HepG2 (cell line): ENCODE measurements around the gene TYMP. TPM values are rescaled to one million over a fixed set of nuclear protein-coding genes. Genes with fewer than 3 reads are reported as not detected.
A peak's percentile ranks its signal among the peaks of the same experiment; 100 is the strongest.

ENCODE experiments used
- ARNT2 ChIP-seq: sonication (generic); formaldehyde crosslinking; IDR thresholded peaks from 2 replicates; pipeline ENCODE4 v1.8.0; 2022; ENCODE audit warnings: mild to moderate bottlenecking, low read depth, missing genetic modification reagents, moderate library complexity
- ATF7-NPFF ChIP-seq: sonication (generic); formaldehyde crosslinking; IDR thresholded peaks from 2 replicates; pipeline ENCODE4 v1.8.1; 2023; ENCODE audit warnings: mild to moderate bottlenecking, low read depth, missing genetic modification reagents, moderate library complexity
- BCL6 ChIP-seq: IDR thresholded peaks from 2 replicates; pipeline ENCODE4 v1.6.1; 2016; ENCODE audit warnings: missing genetic modification reagents, missing compliant biosample characterization
- GATA4 ChIP-seq: sonication (generic); IDR thresholded peaks from 2 replicates; pipeline ENCODE4 v1.6.1; 2016; ENCODE audit warnings: antibody characterized with exemption, low read depth, borderline replicate concordance
- HNRNPL ChIP-seq: fragments of 200-400 bp; formaldehyde crosslinking; IDR thresholded peaks from 2 replicates; pipeline ENCODE4 v1.6.1; 2017; ENCODE audit warnings: mild to moderate bottlenecking, low read depth, low read length
- JDP2 ChIP-seq: sonication (generic); formaldehyde crosslinking; IDR thresholded peaks from 2 replicates; pipeline ENCODE4 v1.8.1; 2022; ENCODE audit warnings: missing genetic modification reagents, borderline replicate concordance
- JUNB ChIP-seq: sonication (generic); formaldehyde crosslinking; IDR thresholded peaks from 2 replicates; pipeline ENCODE4 v1.8.0; 2022; ENCODE audit warnings: missing genetic modification reagents, mild to moderate bottlenecking, borderline replicate concordance
- NR2F1 ChIP-seq, 2 experiments: fragments of 450-650 bp in 1 of 2; formaldehyde crosslinking in 1 of 2; IDR thresholded peaks; 2 replicates each; pipeline versions ENCODE4 v1.5.0 to v1.6.1; 2016 to 2020; ENCODE audit warnings: mild to moderate bottlenecking in 1 of 2, missing compliant biosample characterization in 1 of 2, missing genetic modification reagents in 1 of 2, moderate library complexity in 1 of 2
- SNRNP70 ChIP-seq: fragments of 200-400 bp; formaldehyde crosslinking; IDR thresholded peaks from 2 replicates; pipeline ENCODE4 v1.6.1; 2017; ENCODE audit warnings: mild to moderate bottlenecking, low read depth, low read length, moderate library complexity
- YEATS4 ChIP-seq: sonication (generic); formaldehyde crosslinking; IDR thresholded peaks from 2 replicates; pipeline ENCODE4 v1.4.0; 2020; ENCODE audit warnings: missing genetic modification reagents, borderline replicate concordance
- ZFYVE20 ChIP-seq: sonication (generic); formaldehyde crosslinking; IDR thresholded peaks from 2 replicates; pipeline ENCODE4 v1.8.0; 2023; ENCODE audit warnings: low read depth, mild to moderate bottlenecking, moderate library complexity, missing genetic modification reagents, borderline replicate concordance
- ZNF251 ChIP-seq: sonication (generic); formaldehyde crosslinking; IDR thresholded peaks from 2 replicates; pipeline ENCODE4 v1.9.0; 2021; ENCODE audit warnings: mild to moderate bottlenecking, missing genetic modification reagents
- ZNF264 ChIP-seq: sonication (generic); formaldehyde crosslinking; IDR thresholded peaks from 2 replicates; pipeline ENCODE4 v1.4.0; 2020; ENCODE audit warnings: missing genetic modification reagents
- ZNF672 ChIP-seq: sonication (generic); formaldehyde crosslinking; IDR thresholded peaks from 2 replicates; pipeline ENCODE4 v1.8.1; 2022; ENCODE audit warnings: missing genetic modification reagents
- ZNF724P ChIP-seq: sonication (generic); formaldehyde crosslinking; IDR thresholded peaks from 2 replicates; pipeline ENCODE4 v1.8.0; 2022; ENCODE audit warnings: missing genetic modification reagents, borderline replicate concordance
- ZNF768 ChIP-seq: sonication (generic); formaldehyde crosslinking; IDR thresholded peaks from 2 replicates; pipeline ENCODE4 v1.4.0; 2020; ENCODE audit warnings: missing genetic modification reagents
- ZNF850 ChIP-seq: sonication (generic); formaldehyde crosslinking; conservative IDR thresholded peaks from 2 replicates; pipeline ENCODE4 v1.9.0; 2021; ENCODE audit warnings: mild to moderate bottlenecking, missing genetic modification reagents
- polyA plus RNA-seq, 8 experiments: library from polyadenylated mRNA; depleted of rRNA in 3 of 8; stranded (reverse) in 7 of 8; unstranded in 1 of 8; fragments of >200 nt; fragmentation: Illumina TruSeq in 4 of 8; extraction: Trizol in 4 of 8; gene quantifications; 2 replicates each; pipeline versions ENCODE4 v1.2.1 to v1.2.3, GENCODE V29; 2011 to 2016; ENCODE audit warnings: low read depth in 4 of 8, missing spikeins in 1 of 8, mixed read lengths in 1 of 8; ENCODE audit not compliant: insufficient read depth in 1 of 8
- total RNA-seq, 5 experiments: library from RNA; depleted of rRNA; stranded (reverse); fragments of >200 nt; fragmentation: Illumina TruSeq; extraction: Trizol; gene quantifications; 2 replicates each; pipeline ENCODE4 v1.2.3, GENCODE V29; 2016; ENCODE audit warnings: low read depth in 1 of 5
- TF ChIP-seq, protein P1 (sequence below): IDR thresholded peaks from 2 replicates; pipeline ENCODE4 v1.6.1; 2016; ENCODE audit warnings: low read depth, missing genetic modification reagents, missing compliant biosample characterization
- TF ChIP-seq, protein P2 (sequence below): sonication (generic); formaldehyde crosslinking; IDR thresholded peaks from 2 replicates; pipeline ENCODE4 v1.8.0; 2022; ENCODE audit warnings: mild to moderate bottlenecking, missing genetic modification reagents, moderate library complexity
- TF ChIP-seq, protein P3 (sequence below): sonication (generic); formaldehyde crosslinking; IDR thresholded peaks from 2 replicates; pipeline ENCODE4 v1.8.1; 2023; ENCODE audit warnings: mild to moderate bottlenecking, missing genetic modification reagents
- TF ChIP-seq, protein P4 (sequence below), 2 experiments: fragments of 450-650 bp in 1 of 2; sonication (generic) in 1 of 2; formaldehyde crosslinking; IDR thresholded peaks; 2 replicates each; pipeline versions ENCODE4 v1.5.0 to v1.8.0; 2020 to 2022; ENCODE audit warnings: mild to moderate bottlenecking in 1 of 2, missing genetic modification reagents in 1 of 2

TYMP gene
- total and polyA plus RNA-seq, 2 of the 13 experiments (the other 11 are each of a cell fraction or from before 2014, with no cell fraction given): 3.9 to 4.3 TPM

DNA sequence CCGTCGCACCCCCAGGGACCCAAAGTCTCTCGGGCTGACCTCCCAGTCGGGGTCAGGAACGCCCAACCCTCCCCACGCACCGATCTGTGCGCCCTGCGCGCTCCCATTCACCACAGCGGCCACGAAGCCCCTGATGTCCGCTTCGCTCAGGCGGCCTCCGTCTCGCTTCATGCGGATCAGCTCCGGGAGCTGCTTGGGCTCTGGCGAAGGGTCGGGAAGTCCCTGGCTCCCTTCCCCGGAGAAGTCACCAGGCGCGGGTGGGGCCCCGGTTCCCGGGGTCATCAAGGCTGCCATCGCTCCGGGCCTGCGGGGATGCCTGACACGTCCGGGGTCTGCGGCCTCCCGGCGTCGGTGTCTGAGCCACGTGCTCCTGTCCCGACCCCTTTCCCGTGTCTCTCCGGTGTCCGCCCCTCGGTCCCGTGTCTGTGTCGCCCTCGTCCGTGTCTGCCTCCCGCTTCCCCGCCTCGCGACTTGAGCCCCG lies 356 bp downstream of the TYMP start (continued):
- TF ChIP-seq, protein P1, sequence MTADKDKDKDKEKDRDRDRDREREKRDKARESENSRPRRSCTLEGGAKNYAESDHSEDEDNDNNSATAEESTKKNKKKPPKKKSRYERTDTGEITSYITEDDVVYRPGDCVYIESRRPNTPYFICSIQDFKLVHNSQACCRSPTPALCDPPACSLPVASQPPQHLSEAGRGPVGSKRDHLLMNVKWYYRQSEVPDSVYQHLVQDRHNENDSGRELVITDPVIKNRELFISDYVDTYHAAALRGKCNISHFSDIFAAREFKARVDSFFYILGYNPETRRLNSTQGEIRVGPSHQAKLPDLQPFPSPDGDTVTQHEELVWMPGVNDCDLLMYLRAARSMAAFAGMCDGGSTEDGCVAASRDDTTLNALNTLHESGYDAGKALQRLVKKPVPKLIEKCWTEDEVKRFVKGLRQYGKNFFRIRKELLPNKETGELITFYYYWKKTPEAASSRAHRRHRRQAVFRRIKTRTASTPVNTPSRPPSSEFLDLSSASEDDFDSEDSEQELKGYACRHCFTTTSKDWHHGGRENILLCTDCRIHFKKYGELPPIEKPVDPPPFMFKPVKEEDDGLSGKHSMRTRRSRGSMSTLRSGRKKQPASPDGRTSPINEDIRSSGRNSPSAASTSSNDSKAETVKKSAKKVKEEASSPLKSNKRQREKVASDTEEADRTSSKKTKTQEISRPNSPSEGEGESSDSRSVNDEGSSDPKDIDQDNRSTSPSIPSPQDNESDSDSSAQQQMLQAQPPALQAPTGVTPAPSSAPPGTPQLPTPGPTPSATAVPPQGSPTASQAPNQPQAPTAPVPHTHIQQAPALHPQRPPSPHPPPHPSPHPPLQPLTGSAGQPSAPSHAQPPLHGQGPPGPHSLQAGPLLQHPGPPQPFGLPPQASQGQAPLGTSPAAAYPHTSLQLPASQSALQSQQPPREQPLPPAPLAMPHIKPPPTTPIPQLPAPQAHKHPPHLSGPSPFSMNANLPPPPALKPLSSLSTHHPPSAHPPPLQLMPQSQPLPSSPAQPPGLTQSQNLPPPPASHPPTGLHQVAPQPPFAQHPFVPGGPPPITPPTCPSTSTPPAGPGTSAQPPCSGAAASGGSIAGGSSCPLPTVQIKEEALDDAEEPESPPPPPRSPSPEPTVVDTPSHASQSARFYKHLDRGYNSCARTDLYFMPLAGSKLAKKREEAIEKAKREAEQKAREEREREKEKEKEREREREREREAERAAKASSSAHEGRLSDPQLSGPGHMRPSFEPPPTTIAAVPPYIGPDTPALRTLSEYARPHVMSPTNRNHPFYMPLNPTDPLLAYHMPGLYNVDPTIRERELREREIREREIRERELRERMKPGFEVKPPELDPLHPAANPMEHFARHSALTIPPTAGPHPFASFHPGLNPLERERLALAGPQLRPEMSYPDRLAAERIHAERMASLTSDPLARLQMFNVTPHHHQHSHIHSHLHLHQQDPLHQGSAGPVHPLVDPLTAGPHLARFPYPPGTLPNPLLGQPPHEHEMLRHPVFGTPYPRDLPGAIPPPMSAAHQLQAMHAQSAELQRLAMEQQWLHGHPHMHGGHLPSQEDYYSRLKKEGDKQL: no peak
- TF ChIP-seq ZNF850 (CRISPR knock-in tag): 0 out of 2 replicates have a peak, but pooled peaks have one; percentile 42
- TF ChIP-seq ZNF251 (CRISPR knock-in tag): no peak
- no peak for TF ChIP-seq JUNB (CRISPR knock-in tag)
- no peak for TF ChIP-seq ZNF264 (CRISPR knock-in tag)
- TF ChIP-seq, protein P2, sequence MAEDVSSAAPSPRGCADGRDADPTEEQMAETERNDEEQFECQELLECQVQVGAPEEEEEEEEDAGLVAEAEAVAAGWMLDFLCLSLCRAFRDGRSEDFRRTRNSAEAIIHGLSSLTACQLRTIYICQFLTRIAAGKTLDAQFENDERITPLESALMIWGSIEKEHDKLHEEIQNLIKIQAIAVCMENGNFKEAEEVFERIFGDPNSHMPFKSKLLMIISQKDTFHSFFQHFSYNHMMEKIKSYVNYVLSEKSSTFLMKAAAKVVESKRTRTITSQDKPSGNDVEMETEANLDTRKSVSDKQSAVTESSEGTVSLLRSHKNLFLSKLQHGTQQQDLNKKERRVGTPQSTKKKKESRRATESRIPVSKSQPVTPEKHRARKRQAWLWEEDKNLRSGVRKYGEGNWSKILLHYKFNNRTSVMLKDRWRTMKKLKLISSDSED (CRISPR knock-in tag): no peak
- 0 out of 2 replicates have a peak, but pooled peaks have one; percentile 9 for TF ChIP-seq HNRNPL
- TF ChIP-seq ZFYVE20 (CRISPR knock-in tag): 0 out of 2 replicates have a peak, but pooled peaks have one; percentile 27
- 0 out of 2 replicates have a peak, but pooled peaks have one; percentile 12 for TF ChIP-seq ARNT2 (CRISPR knock-in tag)
- no peak for TF ChIP-seq ZNF768 (CRISPR knock-in tag)
- no peak for TF ChIP-seq NR2F1 (CRISPR knock-in tag; IDR thresholded peaks at IDR 0.05)
- TF ChIP-seq YEATS4: 0 out of 2 replicates have a peak, but pooled peaks have one; percentile 44
- TF ChIP-seq JDP2 (CRISPR knock-in tag): no peak
- TF ChIP-seq, protein P3, sequence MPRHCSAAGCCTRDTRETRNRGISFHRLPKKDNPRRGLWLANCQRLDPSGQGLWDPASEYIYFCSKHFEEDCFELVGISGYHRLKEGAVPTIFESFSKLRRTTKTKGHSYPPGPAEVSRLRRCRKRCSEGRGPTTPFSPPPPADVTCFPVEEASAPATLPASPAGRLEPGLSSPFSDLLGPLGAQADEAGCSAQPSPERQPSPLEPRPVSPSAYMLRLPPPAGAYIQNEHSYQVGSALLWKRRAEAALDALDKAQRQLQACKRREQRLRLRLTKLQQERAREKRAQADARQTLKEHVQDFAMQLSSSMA: peak; percentile 14; the same call in 1 of the 2 replicates
- TF ChIP-seq, protein P4, sequence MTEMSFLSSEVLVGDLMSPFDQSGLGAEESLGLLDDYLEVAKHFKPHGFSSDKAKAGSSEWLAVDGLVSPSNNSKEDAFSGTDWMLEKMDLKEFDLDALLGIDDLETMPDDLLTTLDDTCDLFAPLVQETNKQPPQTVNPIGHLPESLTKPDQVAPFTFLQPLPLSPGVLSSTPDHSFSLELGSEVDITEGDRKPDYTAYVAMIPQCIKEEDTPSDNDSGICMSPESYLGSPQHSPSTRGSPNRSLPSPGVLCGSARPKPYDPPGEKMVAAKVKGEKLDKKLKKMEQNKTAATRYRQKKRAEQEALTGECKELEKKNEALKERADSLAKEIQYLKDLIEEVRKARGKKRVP (CRISPR knock-in tag; IDR thresholded peaks at IDR 0.05): no peak
- peak; percentile 2; the same call in 1 of the 2 replicates for TF ChIP-seq ZNF724P
- 0 out of 2 replicates have a peak, but pooled peaks have one; percentile 8 for TF ChIP-seq ATF7-NPFF (CRISPR knock-in tag)
- TF ChIP-seq BCL6: no peak
- TF ChIP-seq SNRNP70: 0 out of 2 replicates have a peak, but pooled peaks have one; percentile 5
- no peak for TF ChIP-seq ZNF672 (CRISPR knock-in tag)
- TF ChIP-seq GATA4: no peak
